ENCODE data around the gene BPIFB2. TPM values are rescaled to one million over a fixed set of nuclear protein-coding genes. Genes with fewer than 3 reads are reported as not detected.

BPIFB2 gene
- total RNA-seq (2022; extraction: Qiagen RNA extraction; ENCODE audit: low read depth) = not detected in 5 replicates

GRCh38 chr20:33007376-33008335, at the start of gene BPIFB2:
Gene BPIFB2, plus strand, starts transcription at chr20:33007704. Its CDS starts 871 bp downstream, at chr20:33008575.

GRCh38 chr20:33004141-33004751, 3.3 kb upstream of the BPIFB2 start, which contains the start of gene SUN5:
Gene SUN5, minus strand, starts transcription at chr20:33004433. Its CDS starts 93 bp downstream, at chr20:33004340.

GRCh38 chr20:33031531-33031930, 24.0 kb downstream of the BPIFB2 start, which contains the start of gene BPIFB6:
Gene BPIFB6, plus strand, starts transcription at chr20:33031648. Its CDS starts 0 bp downstream, at chr20:33031648.

GRCh38 chr20:33053291-33054106, 46.0 kb downstream of the BPIFB2 start, which contains the start of gene BPIFB3:
Gene BPIFB3, plus strand, starts transcription at chr20:33053903. Its CDS starts 1,533 bp downstream, at chr20:33055436.

Other genes starting within 250 kb of the BPIFB2 start
- gene DNMT3B, start 245.3 kb upstream of the BPIFB2 start, total RNA-seq (2022; extraction: Qiagen RNA extraction; ENCODE audit: low read depth) = 3.3 to 5.2 TPM (median 4.4 TPM) in 5 replicates
- 119 to 167 TPM (median 141 TPM) in 5 replicates for gene MAPRE1, start 187.8 kb upstream of the BPIFB2 start, total RNA-seq (2022; extraction: Qiagen RNA extraction; ENCODE audit: low read depth)
- not detected in 5 replicates for gene EFCAB8, start 148.8 kb upstream of the BPIFB2 start, total RNA-seq (2022; extraction: Qiagen RNA extraction; ENCODE audit: low read depth)
- not detected in 5 replicates for gene SUN5, start 3.3 kb upstream of the BPIFB2 start, total RNA-seq (2022; extraction: Qiagen RNA extraction; ENCODE audit: low read depth)
- not detected in 5 replicates for gene BPIFB6, start 23.9 kb downstream of the BPIFB2 start, total RNA-seq (2022; extraction: Qiagen RNA extraction; ENCODE audit: low read depth)
- not detected in 5 replicates for gene BPIFB3, start 46.2 kb downstream of the BPIFB2 start, total RNA-seq (2022; extraction: Qiagen RNA extraction; ENCODE audit: low read depth)
- gene BPIFB4, start 71.9 kb downstream of the BPIFB2 start, total RNA-seq (2022; extraction: Qiagen RNA extraction; ENCODE audit: low read depth) = not detected in 5 replicates
- not detected in 5 replicates for gene BPIFA2, start 160.5 kb downstream of the BPIFB2 start, total RNA-seq (2022; extraction: Qiagen RNA extraction; ENCODE audit: low read depth)
- not detected in 5 replicates for gene BPIFA3, start 209.6 kb downstream of the BPIFB2 start, total RNA-seq (2022; extraction: Qiagen RNA extraction; ENCODE audit: low read depth)
- not detected in 5 replicates for gene BPIFA1, start 228.3 kb downstream of the BPIFB2 start, total RNA-seq (2022; extraction: Qiagen RNA extraction; ENCODE audit: low read depth)